HepG2 (cell line): ENCODE data around the gene TRIM8. TPM values are rescaled to one million over a fixed set of nuclear protein-coding genes. Genes with fewer than 3 reads are reported as not detected.

Experiments
- AGO2 ChIP-seq: fragments of 200-400 bp; formaldehyde crosslinking; optimal IDR thresholded peaks from 2 replicates; pipeline ENCODE3; 2017; ENCODE audit warnings: mild to moderate bottlenecking, low read depth, low read length, moderate library complexity
- HMGXB4 ChIP-seq, 2 experiments: sonication (generic) in 1 of 2; formaldehyde crosslinking in 1 of 2; IDR thresholded peaks; 2 replicates each; pipeline versions ENCODE4 v1.4.0 to v1.6.1; 2018 to 2020; ENCODE audit warnings: missing genetic modification reagents in 2 of 2, borderline replicate concordance in 1 of 2, low read depth in 1 of 2, mild to moderate bottlenecking in 1 of 2, missing biosample characterization in 1 of 2
- IKZF5 ChIP-seq: IDR thresholded peaks from 2 replicates; pipeline ENCODE4 v1.6.1; 2018; ENCODE audit warnings: missing genetic modification reagents, mild to moderate bottlenecking, missing compliant biosample characterization
- NFKBIZ ChIP-seq: IDR thresholded peaks from 2 replicates; pipeline ENCODE4 v1.6.1; 2018; ENCODE audit warnings: missing genetic modification reagents, missing compliant biosample characterization
- PRDM10 ChIP-seq: sonication (generic); formaldehyde crosslinking; IDR thresholded peaks from 2 replicates; pipeline ENCODE4 v1.4.0; 2020; ENCODE audit warnings: low read depth, missing genetic modification reagents
- ZNF12 ChIP-seq: sonication (generic); formaldehyde crosslinking; IDR thresholded peaks from 2 replicates; pipeline ENCODE4 v1.5.0; 2020; ENCODE audit warnings: missing genetic modification reagents
- ZNF333 ChIP-seq: sonication (generic); formaldehyde crosslinking; IDR thresholded peaks from 2 replicates; pipeline ENCODE4 v1.4.0; 2020; ENCODE audit warnings: mild to moderate bottlenecking, missing genetic modification reagents, borderline replicate concordance
- ZNF879 ChIP-seq: sonication (generic); formaldehyde crosslinking; IDR thresholded peaks from 2 replicates; pipeline ENCODE4 v1.8.1; 2023; ENCODE audit warnings: missing genetic modification reagents
- polyA plus RNA-seq, 8 experiments: library from polyadenylated mRNA; depleted of rRNA in 3 of 8; stranded (reverse) in 7 of 8; unstranded in 1 of 8; fragments of >200 nt; fragmentation: Illumina TruSeq in 4 of 8; extraction: Trizol in 4 of 8; gene quantifications; 2 replicates each; pipeline versions ENCODE4 v1.2.1 to v1.2.3, GENCODE V29; 2011 to 2016; ENCODE audit warnings: low read depth in 4 of 8, missing spikeins in 1 of 8, mixed read lengths in 1 of 8; ENCODE audit not compliant: insufficient read depth in 1 of 8
- total RNA-seq, 5 experiments: library from RNA; depleted of rRNA; stranded (reverse); fragments of >200 nt; fragmentation: Illumina TruSeq; extraction: Trizol; gene quantifications; 2 replicates each; pipeline ENCODE4 v1.2.3, GENCODE V29; 2016; ENCODE audit warnings: low read depth in 1 of 5

TRIM8 gene
- total and polyA plus RNA-seq, 2 of the 13 experiments (the other 11 are each of a cell fraction or from before 2014, with no cell fraction given), result 38.9 to 66.5 TPM

DNA sequence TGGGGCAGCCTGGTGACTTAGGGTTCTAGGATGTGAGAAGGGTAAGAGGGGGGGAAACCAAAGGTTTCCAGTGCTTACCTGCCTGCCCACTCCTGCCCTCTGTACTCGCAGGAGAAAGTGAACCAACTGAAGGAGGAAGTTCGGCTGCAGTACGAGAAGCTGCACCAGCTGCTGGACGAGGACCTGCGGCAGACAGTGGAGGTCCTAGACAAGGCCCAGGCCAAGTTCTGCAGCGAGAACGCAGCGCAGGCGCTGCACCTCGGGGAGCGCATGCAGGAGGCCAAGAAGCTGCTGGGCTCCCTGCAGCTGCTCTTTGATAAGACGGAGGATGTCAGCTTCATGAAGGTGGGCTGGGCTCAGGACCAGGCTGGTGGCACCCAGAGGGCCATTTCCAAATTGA, 10.7 kb downstream of the TRIM8 start (continued):
- no peak for TF ChIP-seq ZNF879 (CRISPR knock-in tag)
- TF ChIP-seq ZNF12 (CRISPR knock-in tag), result no peak
- TF ChIP-seq IKZF5 (CRISPR knock-in tag), result no peak
- TF ChIP-seq ZNF333 (CRISPR knock-in tag), result no peak
- no peak for TF ChIP-seq PRDM10 (CRISPR knock-in tag)
- TF ChIP-seq NFKBIZ, result no peak
- TF ChIP-seq AGO2, result peak; percentile 48
- TF ChIP-seq HMGXB4 (CRISPR knock-in tag; IDR thresholded peaks at IDR 0.05; ENCODE audit: borderline replicate concordance in 1 of 2, low read depth in 1 of 2), result no peak
- TF ChIP-seq, all 625 proteins: peak for 2
